Left colon (tissue), 2 donors: ENCODE data around the gene PGAP3. TPM values are rescaled to one million over a fixed set of nuclear protein-coding genes. Genes with fewer than 3 reads are reported as not detected.
A peak's percentile ranks its signal among the peaks of the same experiment; 100 is the strongest.

Experiments used
- ATAC-seq: fragments of 200-7000 bp; cut with Tn5 transposase; one replicate; pipeline ENCODE4 v1.9.1; 2020; ENCODE audit warnings: mild to moderate bottlenecking, moderate library complexity
- DNase-seq, 2 donors: peaks; one replicate each; pipeline ENCODE4 v3.0.0-alpha.2; 2020
- intact Hi-C, 2 donors: fragments of 100-400 bp; cut with DNase I in 1 of 2; cut with micrococcal nuclease in 1 of 2; formaldehyde crosslinking; loops; one replicate each; pipeline versions ENCODE4 v1.11.2 to v1.14.0; 2022; cut with DNase I, micrococcal nuclease
- total RNA-seq, 2 donors: library from RNA; stranded (reverse); fragmentation: NEBNext Ultra II Directional; extraction: Animal tissue kit (Norgen Biotek cat#: 25700); gene quantifications; one replicate each; pipeline ENCODE4 v1.2.1, GENCODE V29; 2021
- donor health status: DM: no; HTN: no; CAD: no.
- donor health status: DM: yes; HTN: yes; CAD: no.

Gene PGAP3
- total RNA-seq, 2 donors from 2014 or later: 46.1 to 56.1 TPM

DNA sequence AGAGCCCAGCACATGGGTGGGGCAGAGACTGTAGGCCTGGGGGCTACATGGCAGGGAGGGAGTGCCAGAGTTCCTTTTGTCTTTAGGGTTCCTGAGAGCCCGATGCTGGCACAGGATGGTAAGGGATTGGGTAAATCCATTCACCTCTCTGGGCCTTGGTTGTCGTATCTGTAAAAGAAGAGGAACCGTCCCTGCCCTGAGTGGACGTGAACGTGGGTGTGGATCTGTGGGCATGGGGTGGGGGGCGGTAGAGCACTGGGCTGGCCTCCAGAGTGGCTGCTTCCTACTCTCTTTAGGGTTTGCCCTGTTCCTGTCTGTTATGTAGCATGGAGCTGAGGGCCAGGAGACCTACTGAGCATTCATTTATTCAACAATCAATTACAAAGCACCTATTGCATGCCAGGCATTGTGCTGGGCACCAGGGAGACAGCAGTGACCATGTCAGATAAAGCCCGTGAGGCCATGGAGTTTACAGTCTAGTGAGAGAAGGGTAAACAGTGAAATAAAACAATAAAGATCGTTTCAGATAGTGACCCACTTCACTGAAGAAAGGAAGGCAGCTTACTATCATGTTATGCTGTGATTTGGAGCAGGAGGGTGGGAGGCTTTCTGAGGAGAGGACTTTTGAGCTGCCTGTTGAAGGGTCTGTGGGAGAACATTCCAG is 35.8 kb downstream of the PGAP3 start:
- ATAC-seq: peak; percentile 86
- peak in 1 of 2 donors; percentile 36 for DNase-seq
- intact Hi-C loops: no loop called here

DNA sequence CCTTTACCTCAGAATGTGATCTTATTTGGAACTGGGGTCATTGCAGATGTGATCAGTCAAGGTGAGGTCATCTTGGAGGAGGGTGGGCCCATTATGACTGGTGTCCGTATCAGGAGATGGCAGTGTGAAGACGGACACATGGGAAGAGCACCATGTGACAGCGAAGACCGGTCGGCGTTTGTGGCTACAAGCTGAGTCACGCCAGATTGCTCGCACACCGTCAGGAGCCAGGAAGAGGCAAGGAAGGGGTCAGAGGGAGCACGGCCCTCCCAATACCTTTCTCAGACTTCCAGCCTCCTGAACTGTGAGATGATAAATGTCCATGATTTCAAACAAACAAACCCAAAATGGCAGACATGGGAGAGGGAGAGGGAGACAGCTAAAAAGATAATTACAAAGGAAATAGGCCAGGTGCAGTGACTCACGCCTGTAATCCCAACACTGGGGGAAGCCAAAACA is 37.7 kb downstream of the PGAP3 start:
- ATAC-seq (no peak), DNase-seq (no peak)
- intact Hi-C loops: no loop called here

GRCh38 chr17:39648616-39649366 is 39.1 kb downstream of the PGAP3 start:
- DNase-seq: no peak
- intact Hi-C loops: no loop called here
- no peak for ATAC-seq

- DNase-seq (no peak), ATAC-seq (no peak)
- intact Hi-C loops: no loop called here
Observed at GRCh38 chr17:39647256-39647655, 40.6 kb downstream of the PGAP3 start.

DNA sequence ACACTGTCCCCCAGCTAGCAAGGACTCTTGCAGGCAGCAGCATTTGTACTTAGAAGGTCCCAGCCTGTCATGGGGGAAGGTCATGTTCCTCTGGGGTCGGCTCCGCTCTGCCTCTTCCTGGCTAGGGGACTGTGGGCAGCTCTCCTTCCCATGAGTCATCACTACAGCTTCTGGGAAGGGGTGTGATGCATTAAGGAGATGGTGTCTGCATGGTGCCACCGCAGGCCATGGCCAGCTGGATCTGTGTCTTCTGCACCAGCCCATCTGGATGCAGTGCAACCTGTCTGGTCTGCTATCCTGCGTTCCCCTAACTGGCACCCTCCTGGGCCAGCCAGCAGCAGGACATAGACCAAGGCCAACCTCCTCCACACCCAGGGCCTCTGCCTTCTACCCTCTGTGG is 44.6 kb downstream of the PGAP3 start:
- DNase-seq (no peak), ATAC-seq (no peak)
- intact Hi-C loops: no loop called here

DNA sequence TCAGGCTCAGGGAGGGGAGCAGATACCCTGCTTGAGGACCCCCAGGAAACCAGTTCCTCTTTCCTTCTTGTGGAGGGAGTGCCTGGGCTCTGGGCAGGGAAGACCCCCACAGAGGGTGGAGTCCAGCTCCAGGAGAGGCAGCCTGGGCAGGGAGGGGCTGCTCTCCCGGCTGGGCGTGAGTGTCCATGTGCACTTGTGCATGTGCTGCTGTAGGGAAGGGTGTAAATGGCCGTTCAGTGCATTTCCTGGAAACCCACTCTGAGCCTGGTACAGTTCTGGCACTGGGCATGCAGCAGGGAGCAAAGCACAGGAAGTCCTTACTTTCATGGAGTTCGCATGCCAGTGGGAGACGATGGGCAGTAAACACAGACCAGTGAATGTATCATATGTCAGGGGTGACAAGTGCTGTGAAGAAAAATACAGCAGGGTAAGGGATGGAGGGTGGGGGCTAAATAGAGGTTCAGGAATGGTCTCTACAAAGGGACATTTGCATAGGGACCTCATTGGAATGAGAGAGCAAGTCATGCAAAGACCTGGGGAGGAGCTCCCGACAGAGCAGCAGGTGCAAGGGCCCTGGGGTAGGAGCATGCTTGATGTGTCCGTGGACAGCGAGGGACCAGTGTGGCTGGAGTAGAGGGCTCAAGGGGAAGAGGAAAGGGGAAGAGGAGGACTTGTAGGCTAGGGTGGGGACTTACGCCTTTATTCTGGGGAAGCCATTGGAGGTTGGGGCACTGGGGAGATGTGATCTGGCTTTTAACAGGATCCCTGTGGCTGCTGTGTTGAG is 45.4 kb downstream of the PGAP3 start:
- ATAC-seq: no peak
- no peak for DNase-seq
- intact Hi-C loops: no loop called here

DNA sequence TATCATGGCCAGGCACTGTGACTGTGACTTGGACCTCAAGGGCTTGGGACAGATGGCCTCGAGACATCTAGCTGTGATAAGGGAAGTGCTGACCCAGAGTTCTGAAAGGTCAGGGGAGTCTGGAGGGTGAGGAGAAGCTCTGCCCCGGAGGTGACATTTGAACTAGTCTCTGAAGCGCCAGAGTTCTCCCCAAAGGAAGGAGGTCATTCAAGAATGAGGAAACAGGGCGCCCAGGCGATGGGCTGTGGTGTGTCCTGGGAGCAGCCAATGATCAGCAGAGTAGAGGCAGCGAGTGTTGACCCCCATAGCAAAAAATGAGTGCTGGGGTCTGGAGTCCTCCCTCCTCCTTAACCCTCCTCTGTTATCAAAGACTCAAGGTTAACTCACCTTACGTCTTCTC is 46.0 kb downstream of the PGAP3 start:
- no peak for ATAC-seq

GRCh38 chr17:39641097-39641496 is 46.8 kb downstream of the PGAP3 start:
- DNase-seq (no peak), ATAC-seq (no peak)
- intact Hi-C loops: no loop called here

More for the DNA sequence above, 46.0 kb downstream of the PGAP3 start:
- DNase-seq: no peak
- intact Hi-C loops: no loop called here

DNA sequence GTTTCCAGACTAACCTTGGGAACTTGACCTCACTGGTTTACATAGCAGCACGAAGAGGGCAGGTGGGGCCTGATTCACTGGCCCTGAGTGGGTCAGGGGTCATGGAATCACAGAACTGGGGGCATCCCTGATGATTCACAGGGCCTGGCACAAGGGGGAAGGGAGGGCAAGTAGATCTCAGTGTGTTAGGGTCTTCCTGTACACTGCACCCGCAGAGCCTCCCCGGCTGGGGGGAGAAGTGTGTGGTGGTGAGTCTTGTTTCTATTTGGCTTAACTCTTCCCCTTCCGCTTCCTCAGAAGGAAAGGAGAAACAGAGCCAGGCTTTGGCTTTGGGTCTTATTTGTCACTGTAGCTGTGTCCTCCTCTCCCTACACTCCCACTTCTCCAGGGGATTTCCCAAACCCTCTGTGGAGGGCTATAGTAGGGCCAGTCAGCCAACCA is 47.2 kb downstream of the PGAP3 start:
- intact Hi-C loops: no loop called here
- no peak for ATAC-seq
- DNase-seq: no peak

GRCh38 chr17:39639566-39640458 is 48.0 kb downstream of the PGAP3 start:
- DNase-seq (no peak), ATAC-seq (no peak)
- intact Hi-C loops: no loop called here

DNA sequence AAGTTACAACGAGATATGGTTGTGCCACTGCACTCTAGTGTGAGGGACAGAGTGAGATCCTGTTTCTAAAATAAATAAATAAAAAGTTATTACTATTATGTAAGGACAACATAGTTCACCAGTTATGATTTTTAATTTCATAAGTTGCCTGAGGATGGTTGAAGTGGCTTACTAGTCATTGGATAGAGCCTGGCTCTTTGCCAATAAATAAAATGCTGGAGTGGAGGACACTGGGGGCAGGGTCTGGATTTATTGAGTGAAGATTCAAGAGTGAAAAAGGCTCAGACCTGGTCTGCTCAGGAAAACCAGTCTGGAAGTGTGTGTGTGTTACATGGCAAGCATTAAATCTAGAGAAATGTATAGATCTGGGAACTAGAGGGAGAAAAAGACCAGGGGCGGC is 48.8 kb downstream of the PGAP3 start:
- DNase-seq (no peak), ATAC-seq (no peak)
- intact Hi-C loops: no loop called here

- DNase-seq (no peak), ATAC-seq (no peak)
- intact Hi-C loops: no loop called here
Observed at GRCh38 chr17:39638317-39638716, 49.5 kb downstream of the PGAP3 start.

GRCh38 chr17:39636927-39637736 is 50.7 kb downstream of the PGAP3 start, which contains the start of gene STARD3:
Gene STARD3 (plus strand): TSS chr17:39637144. CDS start chr17:39653532, 16,388 bp downstream.
- intact Hi-C loops: no loop called here
- ATAC-seq (peak; percentile 60), DNase-seq (peak; percentile 95 to 97)

DNA sequence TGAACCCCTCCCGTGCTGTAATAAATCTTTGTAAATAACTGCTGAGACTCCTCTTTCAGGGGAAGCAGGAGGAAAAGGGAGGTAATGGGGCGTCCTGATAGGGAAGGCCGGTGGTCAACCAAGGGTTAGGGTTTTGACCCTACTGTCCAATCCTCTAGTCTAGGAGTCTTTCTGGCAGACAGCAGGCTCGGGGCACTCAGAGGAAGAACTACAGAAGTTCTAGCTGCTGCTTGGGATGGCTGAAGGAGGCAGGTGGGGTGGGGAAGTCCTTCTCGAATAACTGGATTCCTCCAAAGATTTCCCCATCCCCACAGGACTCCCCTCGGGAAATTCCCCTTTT is 51.3 kb downstream of the PGAP3 start:
- DNase-seq: no peak
- ATAC-seq: no peak
- intact Hi-C loops: no loop called here

DNA sequence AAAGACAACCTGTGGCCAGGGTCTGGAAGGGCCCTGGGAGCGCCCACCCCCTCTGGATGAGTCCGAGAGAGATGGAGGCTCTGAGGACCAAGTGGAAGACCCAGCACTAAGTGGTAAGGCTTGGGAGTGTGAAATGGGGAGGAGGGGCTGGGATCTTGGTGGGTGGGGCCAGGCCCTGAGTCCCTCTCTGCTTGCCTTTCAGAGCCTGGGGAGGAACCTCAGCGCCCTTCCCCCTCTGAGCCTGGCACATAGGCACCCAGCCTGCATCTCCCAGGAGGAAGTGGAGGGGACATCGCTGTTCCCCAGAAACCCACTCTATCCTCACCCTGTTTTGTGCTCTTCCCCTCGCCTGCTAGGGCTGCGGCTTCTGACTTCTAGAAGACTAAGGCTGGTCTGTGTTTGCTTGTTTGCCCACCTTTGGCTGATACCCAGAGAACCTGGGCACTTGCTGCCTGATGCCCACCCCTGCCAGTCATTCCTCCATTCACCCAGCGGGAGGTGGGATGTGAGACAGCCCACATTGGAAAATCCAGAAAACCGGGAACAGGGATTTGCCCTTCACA is 52.2 kb downstream of the PGAP3 start:
- intact Hi-C loops: no loop called here
- no peak for DNase-seq
- ATAC-seq: no peak

- intact Hi-C loops: no loop called here
- DNase-seq: no peak
- ATAC-seq: no peak
Observed at GRCh38 chr17:39634384-39634871, 53.4 kb downstream of the PGAP3 start.

- intact Hi-C loops: no loop called here
- ATAC-seq: no peak
- no peak for DNase-seq
Observed at GRCh38 chr17:39633570-39634183, 54.2 kb downstream of the PGAP3 start.
